HG03196 (cell line): ENCODE measurements around the gene RNF31.
"Not testable (repeated sequence)": the region's sequence is repeated elsewhere in the genome, so short reads cannot be mapped to it uniquely, and the experiment has no call there.

Experiments used
- ATAC-seq: cut with Tn5 transposase; IDR thresholded peaks from one replicate; pipeline ENCODE4 v1.9.1; 2021; ENCODE audit not compliant: unreplicated experiment

The RNF31 gene

DNA sequence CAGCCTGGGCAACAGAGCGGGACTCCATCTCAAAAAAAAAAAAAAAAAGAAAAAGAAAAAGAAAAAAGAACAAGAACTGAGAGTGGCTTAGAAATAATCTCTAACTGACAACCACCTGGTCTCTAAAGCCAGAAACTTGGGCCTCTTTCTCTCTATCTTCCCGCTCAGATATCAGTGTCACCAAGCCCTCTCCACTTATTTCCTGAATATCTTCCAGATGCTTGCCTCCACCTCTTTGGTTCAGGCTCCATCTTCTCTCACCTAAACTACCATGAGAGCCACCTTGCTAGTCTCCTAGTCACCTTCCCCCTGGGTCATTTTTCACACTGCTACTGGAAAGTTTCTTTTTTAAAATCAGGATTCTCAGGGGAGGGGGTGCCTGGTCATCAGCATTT is 49.8 kb downstream of the RNF31 start:
- no peak for ATAC-seq

DNA sequence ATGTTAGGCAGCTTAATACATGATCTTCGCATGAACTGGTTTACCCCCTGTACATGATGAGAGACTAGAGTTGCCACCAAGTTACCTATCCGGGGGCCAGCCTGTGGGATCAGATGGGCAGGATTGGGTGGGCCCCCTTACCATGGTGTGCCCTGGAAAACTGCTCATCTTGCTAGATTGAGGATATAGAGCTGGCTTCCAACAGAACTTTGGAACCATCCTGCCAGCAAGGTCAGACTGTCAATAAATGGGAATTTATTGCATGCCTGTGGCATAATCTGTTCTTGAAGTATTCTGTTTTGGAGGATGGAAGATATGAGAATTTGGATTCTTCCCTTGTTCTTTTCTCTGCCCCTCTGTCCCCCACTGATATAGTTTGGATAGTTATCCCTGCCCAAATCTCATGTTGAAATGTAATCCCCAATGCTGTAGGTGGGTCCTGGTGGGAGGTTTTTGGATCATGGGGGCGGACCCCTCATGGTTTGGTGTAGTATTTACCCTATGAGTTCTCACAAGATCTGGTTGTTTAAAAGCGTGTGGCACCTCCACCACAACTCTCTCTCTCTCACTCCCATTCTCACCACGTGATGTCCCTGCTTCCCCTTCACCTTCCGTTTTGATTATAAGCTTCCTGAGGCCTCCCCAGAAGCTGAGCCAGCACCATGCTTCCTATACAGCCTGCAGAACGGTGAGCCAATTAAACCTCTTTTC is 51.7 kb downstream of the RNF31 start:
- ATAC-seq = no peak

DNA sequence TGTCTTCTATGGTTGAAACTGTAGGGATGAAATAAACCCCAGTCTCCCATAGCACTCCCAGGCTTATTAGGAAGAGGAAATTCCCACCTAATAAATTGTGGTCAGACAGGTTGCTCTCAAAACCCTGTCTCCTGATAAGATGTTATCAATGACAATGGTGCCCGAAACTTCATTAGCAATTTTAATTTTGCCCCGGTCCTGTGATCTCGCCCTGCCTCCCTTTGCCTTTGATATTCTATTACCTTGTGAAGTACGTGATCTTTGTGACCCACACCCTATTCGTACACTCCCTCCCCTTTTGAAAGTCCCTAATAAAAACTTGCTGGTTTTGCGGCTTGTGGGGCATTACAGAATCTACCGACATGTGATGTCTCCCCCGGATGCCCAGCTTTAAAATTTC is 55.2 kb downstream of the RNF31 start:
- not testable (repeated sequence) for ATAC-seq

DNA sequence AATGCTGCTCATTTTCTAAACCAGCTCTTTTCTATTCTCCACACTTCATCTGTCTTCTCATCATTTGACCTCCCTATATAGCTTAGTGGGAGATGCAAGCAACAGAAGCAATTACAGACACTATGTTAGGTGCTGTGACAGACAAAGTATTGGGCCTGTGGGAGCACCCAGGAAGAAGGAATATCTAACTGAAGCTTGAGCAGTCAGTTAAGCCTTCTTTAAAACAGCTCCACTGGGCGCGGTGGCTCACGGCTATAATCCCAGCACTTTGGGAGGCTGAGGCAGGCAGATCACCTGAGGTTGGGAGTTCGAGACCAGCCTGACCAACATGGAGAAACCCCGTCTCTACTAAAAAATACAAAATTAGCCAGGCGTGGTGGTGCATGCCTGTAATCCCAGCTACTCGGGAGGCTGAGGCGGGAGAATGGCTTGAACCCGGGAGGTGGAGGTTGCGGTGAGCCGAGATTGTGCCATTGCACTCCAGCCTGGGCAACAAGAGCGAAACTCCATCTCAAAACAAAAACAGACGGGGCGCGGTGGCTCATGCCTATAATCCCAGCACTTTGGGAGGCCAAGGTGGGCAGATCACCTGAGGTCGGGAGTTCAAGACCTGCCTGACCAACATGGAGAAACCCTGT is 56.1 kb downstream of the RNF31 start:
- ATAC-seq = not testable (repeated sequence)

DNA sequence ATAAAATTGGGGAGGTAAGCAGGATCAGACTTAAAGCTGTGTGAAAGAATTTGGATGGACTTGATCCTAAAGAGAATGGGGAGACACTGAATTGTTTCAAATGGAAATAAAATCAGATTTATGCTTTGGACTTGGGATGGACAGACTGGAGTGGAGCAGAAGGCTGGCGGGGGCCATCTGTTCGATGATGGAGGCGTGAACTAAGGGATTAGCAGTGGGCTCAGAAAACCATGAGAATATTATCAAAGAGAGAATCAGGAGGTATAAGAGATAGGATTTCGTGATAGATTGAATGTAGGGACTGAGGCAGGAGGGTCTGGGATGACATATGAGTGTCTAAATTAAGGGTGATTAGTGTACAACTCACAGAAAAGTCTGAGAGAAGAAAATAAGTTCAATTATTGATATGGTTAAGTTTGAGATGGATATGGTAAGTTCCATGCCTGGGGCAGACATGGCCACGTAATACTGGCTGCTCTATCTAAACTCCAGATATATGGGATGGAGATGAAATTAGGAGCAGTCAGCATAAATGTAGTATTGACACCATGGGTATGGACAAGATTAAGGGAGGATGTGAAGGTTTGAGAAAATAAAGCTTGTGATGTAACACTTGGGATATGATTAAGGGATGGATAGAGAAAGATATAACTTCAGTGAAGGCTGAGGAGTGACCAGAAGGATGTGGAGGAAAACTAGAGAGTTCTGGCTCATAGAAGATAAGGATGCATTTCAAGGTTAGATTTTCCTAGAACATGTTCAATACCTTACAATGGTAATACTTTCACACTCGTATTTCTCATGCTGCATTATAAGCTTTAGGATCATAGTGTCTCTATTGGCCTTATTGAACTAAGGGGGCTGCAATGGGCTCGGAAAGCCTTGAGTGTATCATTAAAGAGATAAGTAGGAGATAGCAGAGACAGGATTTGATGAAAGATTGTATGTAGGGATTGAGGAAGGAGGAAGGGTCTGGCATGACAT is 57.2 kb downstream of the RNF31 start:
- no peak for ATAC-seq

DNA sequence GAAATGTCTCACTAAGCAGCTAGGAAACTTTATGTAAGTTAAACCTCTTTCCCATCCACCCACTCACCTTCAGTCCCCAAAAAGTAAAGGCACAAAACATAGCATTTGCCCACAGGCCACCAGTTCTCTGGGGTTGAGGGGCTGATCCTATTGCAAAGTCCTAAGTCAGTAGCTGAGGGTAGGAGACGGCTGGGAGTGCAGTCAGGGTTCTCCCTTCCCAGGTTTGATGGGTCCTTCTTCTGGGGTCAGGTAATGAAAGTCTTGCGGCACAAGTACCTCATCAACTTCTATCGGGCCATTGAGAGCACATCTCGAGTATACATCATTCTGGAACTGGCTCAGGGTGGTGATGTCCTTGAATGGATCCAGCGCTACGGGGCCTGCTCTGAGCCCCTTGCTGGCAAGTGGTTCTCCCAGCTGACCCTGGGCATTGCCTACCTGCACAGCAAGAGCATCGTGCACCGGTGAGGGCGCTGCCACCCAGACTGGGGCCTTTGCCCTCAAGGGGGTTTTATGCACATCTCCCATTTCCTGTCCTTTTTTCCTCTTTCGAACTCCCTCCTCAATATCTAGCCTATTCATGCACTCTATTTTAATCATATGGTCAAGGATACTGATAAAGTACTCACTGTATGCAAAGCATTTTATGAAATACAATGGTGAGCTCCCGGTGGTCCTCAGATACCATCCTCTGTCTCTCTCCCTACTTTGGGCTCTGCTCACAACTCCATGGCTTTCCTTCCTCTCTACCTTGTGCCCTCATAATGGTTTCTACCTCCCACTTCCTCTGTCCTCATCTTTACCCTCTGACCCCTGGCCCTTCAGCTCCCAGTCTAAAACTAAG is 59.2 kb downstream of the RNF31 start:
- ATAC-seq = no peak

DNA sequence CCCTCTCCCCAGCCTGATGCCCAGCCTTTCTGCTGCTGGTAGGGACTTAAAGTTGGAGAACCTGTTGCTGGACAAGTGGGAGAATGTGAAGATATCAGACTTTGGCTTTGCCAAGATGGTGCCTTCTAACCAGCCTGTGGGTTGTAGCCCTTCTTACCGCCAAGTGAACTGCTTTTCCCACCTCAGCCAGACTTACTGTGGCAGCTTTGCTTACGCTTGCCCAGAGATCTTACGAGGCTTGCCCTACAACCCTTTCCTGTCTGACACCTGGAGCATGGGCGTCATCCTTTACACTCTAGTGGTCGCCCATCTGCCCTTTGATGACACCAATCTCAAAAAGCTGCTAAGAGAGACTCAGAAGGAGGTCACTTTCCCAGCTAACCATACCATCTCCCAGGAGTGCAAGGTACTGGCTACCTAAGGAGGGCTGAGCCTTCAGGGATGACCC is 59.8 kb downstream of the RNF31 start:
- no peak for ATAC-seq

DNA sequence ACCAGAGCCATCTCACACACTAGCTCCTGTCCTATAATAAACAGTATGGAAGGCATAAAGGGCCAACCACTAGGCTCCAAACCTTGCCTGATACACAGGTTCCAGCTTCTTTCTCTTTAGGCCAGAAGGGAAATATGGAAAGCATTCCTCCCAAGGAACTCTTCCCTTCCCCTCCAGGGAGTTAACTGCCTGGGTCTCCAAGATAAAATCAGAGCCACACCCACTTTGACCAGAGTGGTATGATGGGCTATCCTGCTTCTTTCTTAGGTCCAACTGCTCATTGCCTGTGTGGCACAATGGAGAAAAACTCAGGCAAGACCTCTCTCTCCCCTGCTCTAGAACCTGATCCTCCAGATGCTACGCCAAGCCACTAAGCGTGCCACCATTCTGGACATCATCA is 60.3 kb downstream of the RNF31 start:
- no peak for ATAC-seq
